ENCODE data around the gene TBX18. TPM values are rescaled to one million over a fixed set of nuclear protein-coding genes. Genes with fewer than 3 reads are reported as not detected.

TBX18 gene
- polyA plus RNA-seq, 2 donors, result 0.57 to 0.89 TPM

DNA sequence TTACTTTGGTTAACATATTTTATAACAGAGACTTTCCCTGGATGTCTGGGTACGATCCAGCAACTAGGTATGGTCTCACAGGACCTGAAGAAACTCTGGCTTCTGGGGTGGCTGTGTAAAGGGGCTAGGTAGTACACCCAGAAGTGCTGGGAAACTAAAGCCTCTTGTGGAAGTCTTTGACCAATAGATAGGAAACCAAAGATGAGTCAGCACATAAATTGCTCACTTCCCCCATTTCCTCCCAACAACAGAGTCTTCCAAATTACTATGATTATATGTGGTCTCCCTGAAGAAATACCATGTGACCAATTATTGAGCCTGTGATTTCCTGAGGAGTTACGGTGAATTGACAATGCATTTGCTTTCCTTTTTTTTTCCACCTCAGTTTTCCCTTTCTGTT is 26.8 kb upstream of the TBX18 start:
- WGBS, 2 donors, result 48 to 49% methylated on average over 2 of the region's 2 CpGs
- Histone ChIP-seq H3K4me3 (ENCODE audit: low read depth in 1 of 2, low read length in 2 of 2) (no peak overlapping the region), H3K36me3 (ENCODE audit: control insufficient read depth in 2 of 2, insufficient read depth in 2 of 2, low read length in 1 of 2) (no peaks in the 10 kb centered on the region), H3K9me3 (ENCODE audit: control insufficient read depth in 2 of 2, insufficient read depth in 1 of 2, low read depth in 1 of 2, low read length in 1 of 2) (no peaks in the 10 kb centered on the region), H3K27ac (ENCODE audit: low read depth in 2 of 2, low read length in 1 of 2) (no peak overlapping the region), H3K4me1 (ENCODE audit: control insufficient read depth in 2 of 2, insufficient read depth in 2 of 2, low read length in 1 of 2) (no peaks in the 10 kb centered on the region), H3K27me3 (ENCODE audit: control insufficient read depth in 1 of 2, insufficient read depth in 2 of 2, low read length in 2 of 2) (no peaks in the 10 kb centered on the region)

- Histone ChIP-seq H3K4me3 (ENCODE audit: low read depth in 1 of 2, low read length in 2 of 2) (no peak overlapping the region), H3K4me1 (ENCODE audit: control insufficient read depth in 2 of 2, insufficient read depth in 2 of 2, low read length in 1 of 2) (no peaks in the 10 kb centered on the region), H3K36me3 (ENCODE audit: control insufficient read depth in 2 of 2, insufficient read depth in 2 of 2, low read length in 1 of 2) (no peaks in the 10 kb centered on the region), H3K9me3 (ENCODE audit: control insufficient read depth in 2 of 2, insufficient read depth in 1 of 2, low read depth in 1 of 2, low read length in 1 of 2) (no peaks in the 10 kb centered on the region), H3K27me3 (ENCODE audit: control insufficient read depth in 1 of 2, insufficient read depth in 2 of 2, low read length in 2 of 2) (no peaks in the 10 kb centered on the region), H3K27ac (ENCODE audit: low read depth in 2 of 2, low read length in 1 of 2) (no peak overlapping the region)
Observed at GRCh38 chr6:84789170-84789569, 24.8 kb upstream of the TBX18 start.

GRCh38 chr6:84788689-84789088 is 24.3 kb upstream of the TBX18 start:
- Histone ChIP-seq H3K27ac (ENCODE audit: low read depth in 2 of 2, low read length in 1 of 2) (no peak overlapping the region), H3K36me3 (ENCODE audit: control insufficient read depth in 2 of 2, insufficient read depth in 2 of 2, low read length in 1 of 2) (no peaks in the 10 kb centered on the region), H3K4me1 (ENCODE audit: control insufficient read depth in 2 of 2, insufficient read depth in 2 of 2, low read length in 1 of 2) (no peaks in the 10 kb centered on the region), H3K4me3 (ENCODE audit: low read depth in 1 of 2, low read length in 2 of 2) (no peak overlapping the region), H3K9me3 (ENCODE audit: control insufficient read depth in 2 of 2, insufficient read depth in 1 of 2, low read depth in 1 of 2, low read length in 1 of 2) (no peaks in the 10 kb centered on the region), H3K27me3 (ENCODE audit: control insufficient read depth in 1 of 2, insufficient read depth in 2 of 2, low read length in 2 of 2) (no peaks in the 10 kb centered on the region)
- 80 to 83% methylated on average over 2 of the region's 2 CpGs for WGBS, 2 donors

GRCh38 chr6:84785671-84786070 is 21.3 kb upstream of the TBX18 start:
- WGBS, 2 donors, result 17 to 20% methylated on average over 1 of the region's 1 CpG
- no peak overlapping the region for H3K4me3 ChIP-seq (ENCODE audit: low read depth in 1 of 2, low read length in 2 of 2)
- H3K27ac ChIP-seq (ENCODE audit: low read depth in 2 of 2, low read length in 1 of 2), result no peak overlapping the region
- no peaks in the 10 kb centered on the region for H3K9me3 ChIP-seq (ENCODE audit: control insufficient read depth in 2 of 2, insufficient read depth in 1 of 2, low read depth in 1 of 2, low read length in 1 of 2)
- no peaks in the 10 kb centered on the region for H3K27me3 ChIP-seq (ENCODE audit: control insufficient read depth in 1 of 2, insufficient read depth in 2 of 2, low read length in 2 of 2)
- H3K36me3 ChIP-seq (ENCODE audit: control insufficient read depth in 2 of 2, insufficient read depth in 2 of 2, low read length in 1 of 2), result no peaks in the 10 kb centered on the region
- H3K4me1 ChIP-seq (ENCODE audit: control insufficient read depth in 2 of 2, insufficient read depth in 2 of 2, low read length in 1 of 2), result no peaks in the 10 kb centered on the region

DNA sequence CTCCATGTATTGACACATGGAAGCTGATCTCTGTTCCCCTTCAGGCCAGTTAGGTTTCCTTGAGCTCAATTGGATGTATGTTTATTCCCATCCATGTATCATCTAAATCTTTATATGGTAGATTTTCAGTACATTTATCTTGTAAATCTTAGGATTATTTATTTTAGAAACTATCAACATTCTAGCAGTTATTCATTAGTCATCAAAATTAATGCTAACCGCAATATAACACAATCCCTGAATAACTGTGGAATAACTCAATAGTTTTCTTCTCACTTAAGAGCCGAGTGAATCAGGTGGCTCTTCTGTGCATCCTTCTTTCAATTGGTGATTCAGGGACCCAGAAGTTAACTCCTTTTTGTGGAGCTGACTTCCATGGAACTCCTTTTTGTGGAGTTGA is 15.5 kb upstream of the TBX18 start:
- H3K9me3 ChIP-seq (ENCODE audit: control insufficient read depth in 2 of 2, insufficient read depth in 1 of 2, low read depth in 1 of 2, low read length in 1 of 2), result peaks cover 0 to under 1% of the 10 kb centered on the region in 2 donors
- peaks cover 0 to under 1% of the 10 kb centered on the region in 2 donors for H3K4me1 ChIP-seq (ENCODE audit: control insufficient read depth in 2 of 2, insufficient read depth in 2 of 2, low read length in 1 of 2)
- no peaks in the 10 kb centered on the region for H3K36me3 ChIP-seq (ENCODE audit: control insufficient read depth in 2 of 2, insufficient read depth in 2 of 2, low read length in 1 of 2)
- no peak overlapping the region for H3K4me3 ChIP-seq (ENCODE audit: low read depth in 1 of 2, low read length in 2 of 2)
- peaks cover 2 to 5% of the 10 kb centered on the region in 2 donors for H3K27me3 ChIP-seq (ENCODE audit: control insufficient read depth in 1 of 2, insufficient read depth in 2 of 2, low read length in 2 of 2)
- H3K27ac ChIP-seq (ENCODE audit: low read depth in 2 of 2, low read length in 1 of 2), result no peak overlapping the region
- WGBS, 2 donors, result 81 to 86% methylated on average over 2 of the region's 2 CpGs

DNA sequence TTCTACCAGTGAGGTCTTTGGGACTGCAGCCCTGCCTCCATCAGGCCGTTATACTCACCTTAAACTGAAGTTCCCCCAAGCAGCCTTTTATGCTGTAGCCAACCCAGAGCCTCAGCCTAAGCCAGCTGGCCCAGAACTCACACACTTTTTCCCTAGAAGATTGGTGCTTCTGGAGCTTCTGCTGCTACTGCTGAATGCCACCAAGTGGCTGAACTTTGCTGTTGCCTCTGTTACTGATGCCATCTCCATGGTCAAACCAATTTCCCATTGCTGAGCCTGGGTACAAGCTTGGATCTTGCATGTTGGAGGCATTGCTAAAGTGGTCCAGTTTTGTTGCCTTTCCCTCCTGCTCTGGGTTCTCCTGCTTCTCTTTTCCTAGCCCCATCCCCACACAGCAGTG is 15.0 kb upstream of the TBX18 start:
- Histone ChIP-seq H3K9me3 (ENCODE audit: control insufficient read depth in 2 of 2, insufficient read depth in 1 of 2, low read depth in 1 of 2, low read length in 1 of 2) (peaks cover under 1 to 6% of the 10 kb centered on the region in 2 donors), H3K4me1 (ENCODE audit: control insufficient read depth in 2 of 2, insufficient read depth in 2 of 2, low read length in 1 of 2) (peaks cover 0 to 4% of the 10 kb centered on the region in 2 donors), H3K4me3 (ENCODE audit: low read depth in 1 of 2, low read length in 2 of 2) (no peak overlapping the region), H3K27ac (ENCODE audit: low read depth in 2 of 2, low read length in 1 of 2) (no peak overlapping the region), H3K36me3 (ENCODE audit: control insufficient read depth in 2 of 2, insufficient read depth in 2 of 2, low read length in 1 of 2) (no peaks in the 10 kb centered on the region), H3K27me3 (ENCODE audit: control insufficient read depth in 1 of 2, insufficient read depth in 2 of 2, low read length in 2 of 2) (peaks cover 5 to 7% of the 10 kb centered on the region in 2 donors)
- 45 to 47% methylated on average over 1 of the region's 1 CpG for WGBS, 2 donors

GRCh38 chr6:84777888-84778287 is 13.5 kb upstream of the TBX18 start:
- H3K4me1 ChIP-seq (ENCODE audit: control insufficient read depth in 2 of 2, insufficient read depth in 2 of 2, low read length in 1 of 2), result peaks cover 6% of the 10 kb centered on the region in 2 donors
- H3K36me3 ChIP-seq (ENCODE audit: control insufficient read depth in 2 of 2, insufficient read depth in 2 of 2, low read length in 1 of 2), result no peaks in the 10 kb centered on the region
- H3K9me3 ChIP-seq (ENCODE audit: control insufficient read depth in 2 of 2, insufficient read depth in 1 of 2, low read depth in 1 of 2, low read length in 1 of 2), result peaks cover 3 to 19% of the 10 kb centered on the region in 2 donors
- H3K27me3 ChIP-seq (ENCODE audit: control insufficient read depth in 1 of 2, insufficient read depth in 2 of 2, low read length in 2 of 2), result peaks cover 5 to 17% of the 10 kb centered on the region in 2 donors
- WGBS, 2 donors, result 65 to 67% methylated on average over 1 of the region's 1 CpG
- no peak overlapping the region for H3K27ac ChIP-seq (ENCODE audit: low read depth in 2 of 2, low read length in 1 of 2)
- H3K4me3 ChIP-seq (ENCODE audit: low read depth in 1 of 2, low read length in 2 of 2), result no peak overlapping the region

- WGBS, 2 donors, result 56 to 71% methylated on average over 3 of the region's 3 CpGs
- peaks cover 9 to 29% of the 10 kb centered on the region in 2 donors for H3K27me3 ChIP-seq (ENCODE audit: control insufficient read depth in 1 of 2, insufficient read depth in 2 of 2, low read length in 2 of 2)
Observed at GRCh38 chr6:84776392-84776791, 12.0 kb upstream of the TBX18 start.

DNA sequence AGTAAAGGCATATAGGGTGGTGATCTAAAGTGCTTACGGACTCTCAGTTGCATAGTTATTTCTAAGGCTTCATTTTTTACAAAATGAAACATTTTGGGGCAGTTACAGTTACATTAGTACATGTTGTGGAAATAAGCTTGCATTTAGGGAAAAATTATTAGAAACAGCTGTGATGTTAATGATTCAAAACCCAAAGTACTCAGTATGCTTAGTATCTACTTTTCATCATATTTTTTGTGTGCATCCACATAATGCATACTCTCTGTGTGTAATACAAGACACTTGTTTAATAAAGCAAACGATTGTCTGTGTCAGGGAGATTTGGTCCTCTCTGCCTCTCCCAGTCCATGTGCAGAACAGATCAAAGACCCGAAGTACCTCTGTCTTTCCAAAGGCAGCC is 11.4 kb upstream of the TBX18 start:
- WGBS, 2 donors, result 62 to 63% methylated on average over 3 of the region's 3 CpGs
- Histone ChIP-seq H3K27ac (ENCODE audit: low read depth in 2 of 2, low read length in 1 of 2) (no peak overlapping the region), H3K4me3 (ENCODE audit: low read depth in 1 of 2, low read length in 2 of 2) (no peak overlapping the region), H3K27me3 (ENCODE audit: control insufficient read depth in 1 of 2, insufficient read depth in 2 of 2, low read length in 2 of 2) (peaks cover 9 to 29% of the 10 kb centered on the region in 2 donors), H3K9me3 (ENCODE audit: control insufficient read depth in 2 of 2, insufficient read depth in 1 of 2, low read depth in 1 of 2, low read length in 1 of 2) (peaks cover 3 to 22% of the 10 kb centered on the region in 2 donors), H3K36me3 (ENCODE audit: control insufficient read depth in 2 of 2, insufficient read depth in 2 of 2, low read length in 1 of 2) (no peaks in the 10 kb centered on the region), H3K4me1 (ENCODE audit: control insufficient read depth in 2 of 2, insufficient read depth in 2 of 2, low read length in 1 of 2) (peaks cover 6% of the 10 kb centered on the region in 2 donors)

More at GRCh38 chr6:84776392-84776791, 12.0 kb upstream of the TBX18 start:
- Histone ChIP-seq H3K27ac (ENCODE audit: low read depth in 2 of 2, low read length in 1 of 2) (no peak overlapping the region), H3K9me3 (ENCODE audit: control insufficient read depth in 2 of 2, insufficient read depth in 1 of 2, low read depth in 1 of 2, low read length in 1 of 2) (peaks cover 3 to 22% of the 10 kb centered on the region in 2 donors), H3K4me3 (ENCODE audit: low read depth in 1 of 2, low read length in 2 of 2) (no peak overlapping the region), H3K36me3 (ENCODE audit: control insufficient read depth in 2 of 2, insufficient read depth in 2 of 2, low read length in 1 of 2) (no peaks in the 10 kb centered on the region), H3K4me1 (ENCODE audit: control insufficient read depth in 2 of 2, insufficient read depth in 2 of 2, low read length in 1 of 2) (peaks cover 6% of the 10 kb centered on the region in 2 donors)

DNA sequence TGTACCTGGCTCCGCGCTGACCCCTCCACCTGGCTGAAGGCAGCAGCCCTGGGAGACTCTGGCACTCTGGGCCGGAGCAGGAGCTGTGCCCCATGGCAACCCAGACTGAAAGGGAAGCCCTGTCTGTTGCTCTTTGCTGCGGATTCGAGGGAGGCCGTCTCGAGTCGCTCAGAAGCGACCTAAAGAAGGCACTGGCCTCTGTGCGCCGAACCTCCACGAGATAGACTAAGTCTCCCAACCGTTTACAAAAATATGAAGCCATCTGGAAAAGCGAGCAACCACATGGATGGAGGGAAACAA is 10.5 kb upstream of the TBX18 start:
- peaks cover 6% of the 10 kb centered on the region in 2 donors for H3K4me1 ChIP-seq (ENCODE audit: control insufficient read depth in 2 of 2, insufficient read depth in 2 of 2, low read length in 1 of 2)
- no peaks in the 10 kb centered on the region for H3K36me3 ChIP-seq (ENCODE audit: control insufficient read depth in 2 of 2, insufficient read depth in 2 of 2, low read length in 1 of 2)
- peaks cover 3 to 22% of the 10 kb centered on the region in 2 donors for H3K9me3 ChIP-seq (ENCODE audit: control insufficient read depth in 2 of 2, insufficient read depth in 1 of 2, low read depth in 1 of 2, low read length in 1 of 2)
- peak overlapping the region; percentile 5 to 55 for H3K4me3 ChIP-seq (ENCODE audit: low read depth in 1 of 2, low read length in 2 of 2)
- peaks cover 9 to 29% of the 10 kb centered on the region in 2 donors for H3K27me3 ChIP-seq (ENCODE audit: control insufficient read depth in 1 of 2, insufficient read depth in 2 of 2, low read length in 2 of 2)
- WGBS, 2 donors, result 12 to 19% methylated on average over 14 of the region's 14 CpGs
- H3K27ac ChIP-seq (ENCODE audit: low read depth in 2 of 2, low read length in 1 of 2), result no peak overlapping the region

All from esophagus (tissue), 2 donors.